NB4 (cell line): ENCODE measurements around the gene CLEC10A.

ENCODE experiments used
- CTCF ChIP-seq: IDR thresholded peaks from one replicate; pipeline ENCODE4 v1.5.1; 2012; ENCODE audit warnings: low read depth, low read length
- MAX ChIP-seq: IDR thresholded peaks from 2 replicates; pipeline ENCODE4 v1.6.1; 2011; ENCODE audit warnings: low read depth, low read length

DNA sequence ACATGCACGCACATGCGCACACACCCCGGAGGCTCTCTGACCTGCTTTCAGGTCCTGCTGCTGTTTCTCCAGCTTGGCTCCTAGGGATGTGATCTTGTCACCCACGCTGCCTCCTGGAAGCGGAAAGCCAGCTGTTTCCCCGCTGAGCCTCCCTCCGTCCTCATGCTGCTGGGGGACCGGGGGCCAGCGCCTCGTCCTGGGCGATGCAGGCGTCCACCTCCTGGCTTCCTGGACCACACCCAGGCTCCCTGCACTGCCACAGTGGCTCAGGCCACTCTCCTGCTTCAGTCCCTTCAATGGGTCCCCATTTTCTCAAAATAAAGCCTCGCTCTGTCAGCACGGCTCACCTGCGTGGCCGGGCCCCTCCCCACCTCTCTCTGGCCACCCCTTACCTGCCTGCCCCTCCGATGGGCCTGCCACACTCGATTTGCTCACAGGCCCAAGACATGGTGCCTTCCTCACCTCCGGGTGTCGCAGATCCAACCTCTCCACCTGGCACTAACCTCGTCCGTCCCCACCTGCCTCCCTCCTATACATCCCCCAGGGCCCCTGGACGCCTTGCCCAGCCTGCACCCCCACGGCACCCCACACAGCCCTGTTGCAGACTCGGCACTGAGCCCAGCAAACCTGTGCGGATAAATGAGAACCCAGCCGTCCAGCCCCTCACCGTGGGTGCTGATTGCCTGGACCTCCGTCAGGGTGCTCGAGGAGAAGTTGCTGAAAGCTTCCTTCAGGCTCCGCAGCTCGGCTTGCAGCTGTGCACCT is 27.9 kb upstream of the CLEC10A start:
- TF ChIP-seq CTCF (no peak), MAX (no peak)
